TTC549 (cell line): ENCODE results near the gene ARMC2.
"Not testable (repeated sequence)": the region's sequence is repeated elsewhere in the genome, so short reads cannot be mapped to it uniquely, and the experiment has no call there.

ENCODE experiments used
- FAIRE-seq: peaks from 2 replicates; lab custom pipeline; 2012; peaks lifted over from hg19 to GRCh38; lab: Jason Lieb, UNC

Gene ARMC2

DNA sequence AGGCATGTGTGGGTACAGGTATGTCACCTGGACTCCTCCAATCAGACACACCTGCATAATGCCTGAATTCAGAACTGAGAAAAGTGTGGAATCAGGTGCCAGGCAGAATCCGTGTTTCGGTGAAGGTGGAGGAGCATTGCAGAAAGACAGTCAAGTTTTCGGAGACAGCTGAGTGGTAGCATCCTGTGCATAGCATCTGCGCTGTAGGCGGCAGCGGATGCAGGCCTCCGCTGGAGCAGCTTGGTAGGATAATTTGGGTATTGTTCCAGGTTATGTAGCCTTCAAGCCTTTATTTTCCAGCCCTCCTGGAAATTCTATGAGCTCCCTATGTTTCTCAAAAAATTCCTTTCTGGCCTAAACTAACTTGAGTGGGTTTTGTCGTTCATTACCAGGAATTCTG, 15.5 kb upstream of the ARMC2 start:
- FAIRE-seq = no peak

DNA sequence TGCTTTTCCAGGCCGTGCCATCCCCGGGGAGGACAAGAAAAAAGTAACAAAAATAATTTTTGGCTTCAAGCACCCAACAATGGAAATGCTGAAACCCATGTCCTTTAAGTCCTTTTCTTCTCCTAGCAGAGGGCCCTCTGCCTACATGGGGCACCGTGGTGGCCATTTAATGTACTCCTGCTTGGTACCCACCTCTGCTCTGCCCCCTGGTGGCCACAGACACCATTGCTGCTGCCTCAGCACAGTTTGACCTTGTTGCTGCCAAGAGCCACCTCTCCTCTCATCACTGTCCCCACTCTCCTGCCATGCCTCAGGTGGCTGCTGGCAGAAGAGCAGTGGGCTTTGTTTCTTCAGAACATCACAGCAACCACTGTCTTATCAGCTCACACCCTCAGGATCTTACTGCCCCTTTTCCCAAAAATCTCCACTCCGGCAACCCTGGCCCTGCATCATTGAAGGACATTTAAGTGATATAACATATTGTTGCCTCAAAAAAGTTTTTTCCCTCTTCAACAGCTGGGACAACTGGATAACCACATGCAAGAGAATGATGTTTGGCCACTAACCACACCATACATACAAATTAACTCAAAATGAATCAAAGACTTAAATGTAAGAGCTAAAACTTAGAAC, 12.9 kb upstream of the ARMC2 start:
- no peak for FAIRE-seq

DNA sequence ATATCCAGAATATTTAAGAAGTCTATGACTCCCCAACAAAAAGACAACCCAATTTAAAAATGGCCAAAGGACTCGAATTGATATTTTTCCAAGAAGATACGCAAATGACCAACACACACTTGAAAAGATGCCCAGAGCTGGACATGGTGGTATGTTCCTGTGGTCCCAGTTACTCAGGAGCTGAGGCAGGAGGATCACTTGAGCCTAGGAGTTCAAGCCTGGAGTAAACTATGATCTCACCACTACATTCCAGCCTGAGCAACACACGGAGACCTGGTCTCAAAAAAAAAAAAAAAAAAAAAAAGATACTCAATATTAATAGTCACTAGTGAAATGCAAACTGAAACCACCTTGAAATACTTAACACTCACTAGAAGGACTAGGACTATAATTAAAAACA, 12.2 kb upstream of the ARMC2 start:
- no peak for FAIRE-seq

DNA sequence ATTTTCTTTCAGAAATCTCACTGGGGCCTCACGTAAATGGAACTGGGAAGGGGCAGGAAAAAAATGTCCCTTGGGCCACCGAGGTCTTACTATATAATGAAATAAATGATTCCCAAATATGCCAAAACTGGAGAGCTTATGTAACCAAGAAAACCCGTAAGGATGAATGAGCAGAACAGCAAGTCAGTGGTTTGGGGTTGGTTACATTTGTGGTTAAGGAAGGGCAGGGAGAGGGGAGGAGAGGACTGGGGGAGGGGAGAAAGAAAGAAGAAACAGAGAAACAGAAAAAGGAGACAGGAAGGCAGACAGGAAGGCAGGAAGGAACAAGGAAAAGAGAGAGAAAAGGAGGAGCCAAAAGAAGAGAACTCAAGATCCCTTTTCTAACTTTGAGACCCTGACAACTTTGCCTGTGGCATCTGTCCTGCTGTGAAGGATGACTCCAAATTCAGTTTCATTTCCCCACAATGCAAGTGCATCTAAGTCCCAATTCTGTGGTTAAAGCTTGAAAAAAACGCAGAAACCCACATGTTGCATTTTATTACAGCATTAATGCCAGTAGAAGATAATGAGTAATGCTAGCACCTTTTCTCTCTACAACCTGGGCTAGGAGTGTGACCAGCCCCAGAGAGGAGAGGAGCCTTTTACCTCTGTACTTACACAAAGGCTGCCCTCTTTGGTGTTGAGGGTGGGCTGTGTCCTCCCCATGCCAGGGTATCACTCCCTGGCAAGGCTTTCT, 10.8 kb upstream of the ARMC2 start:
- FAIRE-seq = no peak

DNA sequence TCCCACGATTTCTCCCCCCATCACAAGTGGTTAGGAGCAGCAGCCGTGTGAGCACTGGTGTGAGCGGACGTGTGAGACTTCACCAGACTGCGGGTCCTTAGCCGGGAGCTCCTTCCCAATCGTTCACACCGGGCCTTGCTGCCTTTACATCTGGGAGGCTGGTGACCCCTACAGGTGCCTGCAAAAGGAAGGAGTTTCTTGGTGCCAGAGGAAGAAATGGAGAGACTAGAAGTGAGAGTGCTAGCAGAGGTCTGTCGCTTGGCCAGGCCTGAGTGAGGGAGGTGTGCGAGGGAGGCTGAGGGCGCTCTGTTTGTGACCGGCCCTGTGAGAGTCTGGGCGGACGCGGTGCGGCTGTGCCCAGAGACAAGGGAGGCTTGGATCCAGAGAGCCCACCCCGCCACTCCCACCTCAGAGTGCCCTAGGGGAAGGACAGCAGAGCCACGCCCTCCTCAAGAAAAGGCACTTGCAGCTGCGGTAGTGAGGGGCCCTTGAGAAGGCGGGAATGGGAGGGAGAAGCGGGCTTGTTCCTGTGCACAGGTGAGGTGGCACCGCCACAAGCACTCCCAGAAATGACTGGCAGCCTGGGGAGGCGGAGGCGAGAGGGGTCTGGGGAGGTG, 10.0 kb upstream of the ARMC2 start:
- FAIRE-seq = no peak

DNA sequence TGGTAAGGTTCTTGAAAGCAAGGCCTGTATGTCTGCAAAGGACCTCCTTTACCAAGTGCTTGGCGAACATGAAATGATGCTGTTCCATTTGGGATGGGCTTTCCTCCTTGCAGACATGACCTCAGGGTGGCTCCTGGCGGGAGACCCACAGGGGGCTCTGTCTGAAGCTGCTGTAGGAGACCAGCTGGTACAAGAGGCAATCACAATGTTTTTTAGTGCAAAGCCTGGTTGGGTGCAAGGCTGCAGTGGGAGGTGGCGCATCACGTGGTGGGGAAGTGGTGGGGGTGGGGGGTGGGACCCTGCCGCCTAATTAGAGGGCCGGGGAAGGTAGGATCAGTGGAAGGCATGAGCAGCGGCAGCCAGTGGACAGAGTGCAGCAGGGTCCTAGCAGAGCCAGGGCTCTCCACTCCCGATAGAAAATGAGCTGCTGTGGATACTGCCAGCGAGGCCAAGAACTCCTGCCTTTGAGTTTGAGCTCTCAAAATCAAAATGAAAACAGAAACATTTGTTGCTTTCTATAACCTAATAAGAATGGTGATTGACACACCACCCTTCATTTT, 9.1 kb upstream of the ARMC2 start:
- FAIRE-seq = no peak

DNA sequence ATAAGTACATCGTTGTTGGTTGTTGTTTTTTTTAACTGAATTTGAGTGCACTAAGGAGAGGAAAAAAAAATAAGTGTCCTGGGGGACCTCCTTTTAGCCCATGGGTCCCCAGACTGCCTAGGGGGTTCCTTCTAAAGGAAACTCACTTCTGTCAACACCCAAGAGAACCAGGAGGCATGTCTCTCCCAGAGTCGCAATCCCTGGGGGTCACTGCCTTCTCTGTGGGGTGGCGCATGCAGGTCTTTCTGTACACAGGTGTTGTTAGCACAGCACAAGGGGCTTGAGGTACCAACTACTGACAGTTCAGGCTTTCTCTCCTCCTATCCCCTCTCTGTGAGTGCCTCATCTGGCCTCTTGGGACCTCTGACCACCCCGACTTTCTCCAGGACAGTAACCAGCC, 7.3 kb upstream of the ARMC2 start:
- no peak for FAIRE-seq

DNA sequence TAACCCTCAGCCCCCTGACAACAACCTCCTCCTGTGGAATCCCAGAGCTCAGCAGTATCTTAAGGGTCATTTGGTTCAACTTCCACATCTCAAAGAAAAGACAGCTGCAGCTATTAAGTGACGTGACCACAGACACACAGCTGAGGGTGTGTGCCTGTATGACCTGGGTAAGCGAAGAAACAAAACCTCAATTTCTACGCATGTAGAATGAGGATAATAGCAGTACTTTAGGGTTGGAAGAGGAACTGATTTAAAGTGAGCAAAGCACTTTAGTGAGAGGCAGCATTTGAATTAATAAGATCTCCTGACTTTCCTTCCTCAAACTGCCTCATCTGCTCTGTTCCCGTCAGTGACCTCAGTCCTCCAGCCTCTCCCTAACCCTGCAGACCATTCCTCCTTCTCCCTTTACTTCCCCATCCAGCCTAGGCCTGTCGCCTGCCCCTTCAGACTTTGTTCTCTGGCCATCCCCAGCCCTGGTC, 6.8 kb upstream of the ARMC2 start:
- no peak for FAIRE-seq

DNA sequence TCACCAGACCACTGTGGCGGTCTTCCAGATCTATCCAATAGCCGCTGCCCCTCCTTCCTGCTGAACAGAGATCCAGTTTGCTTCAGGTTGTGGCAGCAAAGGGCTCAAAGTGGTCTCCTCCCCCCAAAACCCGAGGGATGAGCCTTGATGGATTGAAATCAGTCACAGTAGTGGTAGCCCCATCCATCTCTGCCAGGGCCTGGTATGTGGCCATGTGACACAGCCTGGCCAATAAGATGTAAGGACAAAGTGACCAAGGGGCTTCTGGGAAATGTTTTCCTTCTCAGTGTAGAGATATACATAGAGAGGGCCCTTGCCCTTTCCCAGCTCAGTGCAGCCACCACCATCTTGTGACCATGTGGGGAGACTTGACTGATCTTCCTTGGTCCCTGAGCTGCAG, 4.1 kb upstream of the ARMC2 start:
- FAIRE-seq = no peak

DNA sequence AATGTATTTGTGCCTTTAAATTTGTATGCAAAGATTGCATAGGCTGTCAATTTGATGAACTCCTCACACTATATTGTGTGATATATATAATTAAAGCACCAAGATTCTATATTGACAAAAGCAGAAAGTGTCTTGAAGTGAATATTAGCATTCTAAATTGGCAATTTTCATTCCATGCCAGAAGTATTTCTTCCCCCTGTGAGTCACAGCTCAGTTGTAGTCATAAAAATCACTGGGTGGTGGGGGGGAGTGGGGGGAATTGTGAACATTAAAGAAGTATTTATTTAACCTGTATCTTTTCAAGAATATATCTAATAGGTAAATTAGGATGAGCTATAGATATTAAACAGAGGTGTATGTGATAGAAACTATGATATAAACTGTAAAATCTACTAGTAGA, 3.1 kb upstream of the ARMC2 start:
- no peak for FAIRE-seq

DNA sequence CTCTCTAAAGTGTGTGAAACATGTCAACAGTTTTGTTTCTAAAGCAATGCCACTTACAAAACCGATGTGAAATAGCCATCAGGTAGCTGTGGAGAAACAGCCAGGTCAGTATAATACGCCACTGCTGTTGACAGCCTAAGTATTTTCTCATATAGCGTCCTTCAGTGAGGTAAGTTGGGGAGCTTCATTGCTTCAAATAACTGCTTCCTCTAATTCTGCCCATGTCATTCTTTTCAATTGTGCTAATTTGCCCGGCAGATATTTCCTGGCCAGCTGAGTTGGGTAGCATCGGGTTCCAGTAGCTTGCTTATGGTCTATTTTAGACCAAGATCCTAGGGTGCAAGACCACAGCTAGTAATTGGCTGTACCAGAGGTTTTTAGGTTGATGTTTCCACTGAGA, 2.1 kb upstream of the ARMC2 start:
- FAIRE-seq = no peak

DNA sequence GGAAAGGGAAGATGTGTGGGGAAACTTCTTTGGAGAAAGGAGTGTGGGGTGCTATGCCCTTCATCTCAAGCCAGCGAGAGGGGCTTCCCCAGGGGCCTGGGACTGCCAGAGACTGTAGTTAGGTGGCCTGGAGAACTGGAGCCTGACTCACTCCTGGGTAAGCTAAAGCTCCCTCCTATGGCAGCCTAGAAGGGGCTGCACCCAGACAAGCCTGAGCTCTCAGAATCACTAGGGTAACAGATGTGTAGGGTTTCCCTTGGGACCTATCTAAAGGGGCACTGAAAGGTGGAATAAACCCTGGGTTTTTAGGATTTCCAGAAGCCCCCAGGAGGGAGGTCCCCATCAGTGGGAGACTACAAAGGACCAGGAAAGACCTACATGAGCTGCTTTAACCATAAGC, 1.6 kb upstream of the ARMC2 start:
- no peak for FAIRE-seq

DNA sequence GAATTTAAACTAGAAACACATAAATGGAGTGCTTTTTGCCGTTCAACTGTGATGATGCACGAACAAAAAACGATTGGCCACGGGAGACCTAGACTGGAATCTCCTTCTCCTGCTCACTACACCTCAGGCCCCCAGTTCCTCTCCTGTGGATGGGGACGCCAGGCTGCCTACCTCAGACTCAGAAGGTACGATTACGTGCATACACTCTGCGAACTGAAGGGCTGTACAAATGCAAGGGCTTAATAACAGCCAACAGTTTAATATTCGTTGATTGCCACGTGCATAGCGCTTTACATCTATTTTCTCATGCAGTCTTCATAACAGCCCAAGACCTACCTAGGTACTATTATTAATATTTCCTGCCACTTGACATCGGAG, 495 bp upstream of the ARMC2 start:
- no peak for FAIRE-seq

DNA sequence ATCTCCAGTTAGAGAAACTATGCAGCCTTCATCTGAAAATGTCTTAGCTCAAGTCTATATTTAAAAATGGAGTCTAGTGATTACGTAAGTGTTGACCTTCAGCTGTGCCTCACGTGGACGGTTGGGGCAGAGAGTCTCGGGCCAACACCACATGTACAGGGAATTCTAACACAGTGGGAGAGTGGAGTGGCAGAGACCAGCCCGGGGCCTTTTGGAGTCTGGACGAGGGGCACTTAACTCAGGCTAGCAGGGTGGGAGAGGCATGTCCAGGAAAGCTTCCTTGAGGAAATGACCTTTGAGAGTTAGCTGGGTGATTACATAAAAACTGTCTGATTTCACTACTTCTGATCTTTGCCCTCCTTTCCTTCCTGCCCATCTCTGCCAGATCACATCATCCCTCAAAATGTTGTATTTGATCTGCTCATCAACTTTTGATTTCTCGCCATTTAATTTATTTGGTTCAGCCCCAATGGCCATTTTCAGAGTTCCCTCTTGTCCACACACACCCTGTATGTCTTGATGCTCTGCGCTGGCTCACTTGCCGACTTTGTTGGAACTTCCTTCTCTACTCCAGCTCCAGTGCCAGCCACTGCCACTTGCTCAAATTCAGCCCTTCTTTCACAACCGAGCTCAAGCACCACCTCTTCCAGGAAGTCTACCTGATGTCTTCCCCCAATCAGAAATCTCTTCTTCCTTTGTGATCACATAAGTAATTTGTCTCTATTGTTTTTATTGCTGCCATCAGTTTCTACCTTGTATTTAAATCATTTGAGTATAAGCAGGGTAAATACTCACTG, 2.6 kb downstream of the ARMC2 start:
- no peak for FAIRE-seq

DNA sequence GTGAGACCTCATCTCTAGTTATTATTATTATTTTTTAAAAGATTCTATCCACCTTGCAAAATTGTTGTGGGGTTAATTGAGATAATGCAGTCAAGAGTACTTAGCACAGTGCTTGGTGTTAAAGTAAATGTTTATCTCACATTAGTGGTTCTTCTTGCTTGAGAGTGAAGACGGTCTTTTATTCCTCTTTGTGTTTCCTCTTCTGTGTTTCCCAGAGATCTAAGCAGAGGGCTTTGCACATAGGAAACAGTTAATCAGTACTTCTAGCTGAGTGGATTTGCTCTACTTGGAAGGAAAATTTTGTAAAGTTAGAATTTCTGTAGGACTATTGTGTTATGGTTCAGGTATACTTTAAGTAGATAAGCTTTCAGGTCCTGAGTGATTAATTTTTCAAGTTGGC, 3.5 kb downstream of the ARMC2 start:
- FAIRE-seq = no peak

DNA sequence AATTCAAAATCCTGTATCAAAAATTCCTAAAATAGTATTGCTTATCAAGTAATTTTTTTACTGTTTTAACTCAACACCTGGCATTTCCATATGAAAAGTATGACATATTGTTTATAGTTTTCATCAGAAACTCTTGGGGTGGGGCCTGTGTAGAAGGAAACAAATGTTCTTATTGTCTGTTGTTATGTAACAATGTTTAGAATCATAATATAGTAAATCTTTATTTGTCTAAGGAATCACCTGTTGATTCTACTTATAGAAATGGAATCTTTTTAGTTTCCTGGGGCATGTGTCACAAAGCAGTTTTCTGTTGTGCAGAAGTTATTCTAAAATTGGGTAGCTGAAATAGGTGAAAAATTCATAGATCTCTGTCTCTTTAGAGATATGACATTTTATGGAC, 4.9 kb downstream of the ARMC2 start:
- no peak for FAIRE-seq

DNA sequence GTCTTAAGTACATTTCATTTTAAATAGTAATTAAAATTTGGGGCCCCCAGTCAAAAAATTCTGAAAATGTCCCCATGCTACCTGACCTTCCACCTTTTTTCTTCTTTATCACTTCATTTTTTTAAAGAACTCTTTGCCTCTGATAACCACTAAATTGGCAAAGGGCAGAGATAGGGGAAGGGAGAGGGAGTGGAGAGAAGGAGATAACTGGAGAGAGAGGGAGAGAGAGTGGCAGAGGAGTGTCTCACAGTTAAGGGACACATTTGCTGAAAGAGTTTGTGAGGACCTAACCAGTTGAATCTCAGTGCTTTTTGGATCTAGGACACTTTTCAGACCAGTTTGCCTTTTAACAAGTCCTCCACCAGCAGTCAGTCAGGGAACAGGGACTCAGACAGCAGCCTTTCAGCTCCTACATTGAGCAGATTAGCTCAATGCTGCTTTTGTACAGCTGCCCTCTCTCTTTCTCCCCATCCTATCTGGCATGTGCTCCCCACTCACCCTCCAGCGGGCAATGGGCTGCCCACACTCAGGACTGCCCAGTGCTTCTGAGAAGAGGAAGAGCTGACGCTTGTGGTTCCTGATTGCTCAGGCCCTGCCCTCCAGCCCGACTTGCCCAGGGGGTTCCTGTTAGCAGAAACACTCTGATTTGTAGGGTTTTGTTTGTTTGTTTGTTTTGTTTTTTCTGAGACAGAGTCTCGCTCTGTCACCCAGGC, 14.4 kb downstream of the ARMC2 start:
- FAIRE-seq = no peak

DNA sequence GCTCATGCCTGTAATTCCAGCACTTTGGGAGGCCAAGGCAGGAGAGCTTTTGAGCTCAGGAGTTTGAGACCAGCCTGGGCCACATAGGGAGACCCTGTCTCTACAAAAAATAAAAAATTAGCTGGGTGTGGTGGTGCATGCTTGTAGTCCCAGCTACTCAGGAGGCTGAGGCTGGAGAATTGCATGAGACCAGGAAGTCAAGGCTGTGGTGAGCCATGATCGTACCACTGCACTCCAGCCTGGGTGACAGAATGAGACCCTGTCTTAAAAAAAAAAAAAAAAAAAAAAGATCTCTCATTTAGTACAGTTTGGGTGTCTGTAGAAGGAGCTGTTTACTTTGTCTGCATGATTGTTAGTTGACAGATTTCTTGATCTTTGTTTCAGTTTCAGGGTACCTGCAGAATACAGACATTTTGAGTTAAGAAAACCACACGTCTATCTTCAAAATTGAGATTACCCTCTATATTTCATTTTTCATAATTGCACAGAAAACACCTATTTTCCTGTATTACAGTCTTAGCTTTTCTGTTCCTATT, 17.6 kb downstream of the ARMC2 start:
- not testable (repeated sequence) for FAIRE-seq

DNA sequence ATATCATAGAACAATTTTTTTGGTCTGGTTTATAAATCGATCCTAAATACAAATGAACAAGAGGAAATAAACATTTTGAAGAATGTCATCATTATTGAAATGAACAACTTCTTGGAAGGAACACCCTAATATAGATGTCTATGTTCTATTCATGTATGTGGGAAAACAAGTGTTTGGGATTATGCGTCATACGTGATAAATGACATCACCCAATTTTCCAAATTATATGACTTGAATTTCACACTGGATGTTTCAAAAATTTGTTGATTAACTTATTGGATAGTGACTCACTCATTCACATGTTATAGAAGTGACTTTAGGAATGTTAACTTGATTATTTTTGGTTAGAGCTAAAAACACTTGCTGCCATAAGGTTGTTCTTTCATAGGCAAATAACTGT, 18.6 kb downstream of the ARMC2 start:
- no peak for FAIRE-seq

DNA sequence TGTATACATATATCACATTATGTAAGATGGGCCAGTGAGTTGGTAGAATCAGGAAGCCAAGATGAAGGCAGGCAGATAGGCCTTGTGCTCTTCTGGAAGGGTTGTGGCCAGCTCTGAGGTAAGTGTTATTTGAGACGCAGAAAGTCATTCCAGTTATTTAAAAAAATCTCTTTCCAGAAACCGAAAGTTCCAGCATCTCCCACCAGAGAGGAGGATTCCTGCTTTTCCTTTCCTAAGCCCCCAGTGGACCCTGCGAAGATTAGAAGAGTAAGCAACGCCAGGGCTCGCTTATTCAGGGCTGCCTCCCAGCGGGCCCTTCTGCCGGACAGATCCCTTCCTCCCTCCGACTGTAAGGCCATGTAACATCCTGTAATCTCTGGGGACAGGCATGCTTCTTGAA, 20.4 kb downstream of the ARMC2 start:
- FAIRE-seq = no peak

DNA sequence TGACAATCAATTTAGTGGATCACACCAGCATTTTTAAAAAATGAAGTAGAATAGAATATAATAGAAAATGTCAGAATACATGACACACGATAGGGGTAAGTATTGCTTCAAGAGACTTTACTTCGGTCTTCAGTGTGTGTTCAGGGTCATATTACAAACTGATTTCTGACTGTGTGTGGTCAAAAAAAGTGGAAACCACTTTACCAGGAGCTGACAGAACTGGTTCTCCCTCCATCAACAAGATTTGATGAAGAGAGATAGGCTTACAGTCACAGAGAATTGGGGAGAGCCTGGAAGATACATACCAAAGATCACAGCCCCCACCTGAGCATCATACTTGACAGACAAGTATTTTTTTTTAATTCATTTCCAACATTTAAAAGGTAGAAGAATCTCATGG, 21.7 kb downstream of the ARMC2 start:
- FAIRE-seq = no peak

DNA sequence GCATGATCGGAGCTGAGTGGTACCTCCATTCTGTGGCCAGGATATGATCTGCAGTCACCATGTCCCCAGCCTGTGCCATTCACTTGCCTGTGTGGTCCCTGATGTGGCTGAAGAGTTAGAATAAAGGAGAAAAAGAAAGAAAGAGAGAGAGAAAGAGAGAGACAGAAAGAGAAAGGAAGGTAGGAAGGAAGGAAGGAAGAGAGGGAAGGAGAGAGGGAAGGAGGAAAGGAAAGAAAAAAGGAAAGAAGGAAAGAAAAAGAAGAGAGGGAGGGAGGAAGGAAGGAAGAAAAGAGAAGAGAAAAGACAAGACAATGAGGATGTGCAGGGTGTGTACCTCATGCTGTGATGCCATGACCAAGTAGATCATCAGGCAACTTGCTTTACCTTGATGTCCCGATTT, 22.1 kb downstream of the ARMC2 start:
- no peak for FAIRE-seq
